ENCODE data around the gene HIPK4.
"Not testable (repeated sequence)": the region's sequence is repeated elsewhere in the genome, so short reads cannot be mapped to it uniquely, and the experiment has no call there.

Gene HIPK4

DNA sequence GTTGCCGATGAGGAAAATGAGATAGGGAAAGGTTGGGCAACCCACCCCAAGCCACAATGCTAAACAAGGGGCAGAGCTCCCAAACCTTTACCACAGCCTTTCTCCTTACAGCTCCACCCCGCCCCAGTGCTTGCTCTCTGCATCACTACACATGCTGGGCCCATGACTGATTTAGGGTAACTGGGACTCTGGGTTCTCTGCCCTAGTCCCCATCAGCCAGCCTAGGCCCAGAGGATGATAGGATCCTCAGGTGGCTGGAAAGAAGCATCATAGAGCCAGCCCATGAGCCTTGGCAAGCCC lies 53.4 kb downstream of the HIPK4 start:
- FAIRE-seq (no peak), DNase-seq (ENCODE audit: insufficient read length, low spot score) (no peak)
- TF ChIP-seq POLR2AphosphoS5 (IDR thresholded peaks at IDR 0.05; ENCODE audit: low read depth, low read length) (no peak), TAF1 (IDR thresholded peaks at IDR 0.05; ENCODE audit: low read depth, low read length) (no peak), PAX5 (IDR thresholded peaks at IDR 0.05; ENCODE audit: insufficient read depth, low read length, severe bottlenecking) (no peak), POU2F2 (IDR thresholded peaks at IDR 0.05; ENCODE audit: low read depth, low read length) (no peak), POLR2A (IDR thresholded peaks at IDR 0.05; ENCODE audit: low read depth, low read length) (no peak), SPI1 (IDR thresholded peaks at IDR 0.05; ENCODE audit: low read depth, low read length) (no peak)

- no peak for FAIRE-seq
- no peak for TF ChIP-seq SPI1 (IDR thresholded peaks at IDR 0.05; ENCODE audit: low read depth, low read length)
- no peak for DNase-seq (ENCODE audit: insufficient read length, low spot score)
These were observed 54.0 kb downstream of the HIPK4 start for GRCh38 chr19:40335855-40336600.

DNA sequence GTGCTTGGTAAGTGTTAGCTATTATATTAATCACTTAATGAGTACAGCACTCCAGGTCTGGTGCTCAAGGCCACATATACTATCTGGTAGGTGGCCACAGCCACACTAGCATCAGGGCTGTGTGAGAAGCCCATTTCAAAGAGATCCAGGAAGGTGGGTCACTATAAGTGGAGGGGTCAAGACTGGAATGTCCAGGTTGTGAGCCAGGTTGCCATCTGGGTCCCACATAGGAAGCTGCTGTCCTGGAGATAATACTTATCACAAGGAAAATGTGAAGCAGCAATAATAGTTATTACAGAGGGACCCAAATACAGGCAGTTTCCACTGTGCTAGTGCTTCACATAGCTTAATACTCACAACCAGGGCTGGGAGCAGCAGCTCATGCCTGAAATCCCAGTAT lies 54.9 kb downstream of the HIPK4 start:
- DNase-seq (ENCODE audit: insufficient read length, low spot score), result no peak
- FAIRE-seq, result no peak
- no peak for TF ChIP-seq POU2F2 (IDR thresholded peaks at IDR 0.05; ENCODE audit: low read depth, low read length)
- TF ChIP-seq POLR2A (IDR thresholded peaks at IDR 0.05; ENCODE audit: low read depth, low read length), result no peak
- TF ChIP-seq POLR2AphosphoS5 (IDR thresholded peaks at IDR 0.05; ENCODE audit: low read depth, low read length), result no peak
- no peak for TF ChIP-seq PAX5 (IDR thresholded peaks at IDR 0.05; ENCODE audit: insufficient read depth, low read length, severe bottlenecking)
- no peak for TF ChIP-seq TAF1 (IDR thresholded peaks at IDR 0.05; ENCODE audit: low read depth, low read length)

DNA sequence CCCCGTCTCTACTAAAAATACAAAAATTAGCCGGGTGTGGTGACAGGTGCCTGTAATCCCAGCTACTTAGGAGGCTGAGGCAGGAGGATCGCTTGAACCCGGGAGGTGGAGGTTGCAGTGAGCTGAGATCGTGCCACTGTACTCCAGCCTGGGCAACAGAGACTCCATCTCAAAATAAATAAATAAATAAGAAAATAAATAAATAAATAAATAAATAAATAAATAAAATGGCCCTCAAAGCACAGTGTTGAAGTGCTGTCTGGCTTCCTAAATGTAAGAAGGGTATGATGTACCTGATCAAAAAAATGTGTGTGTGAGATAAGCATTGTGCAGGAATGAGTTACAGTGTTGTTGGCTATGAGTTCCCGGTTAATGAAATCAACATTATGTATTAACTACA lies 56.9 kb downstream of the HIPK4 start:
- DNase-seq (ENCODE audit: insufficient read length, low spot score); FAIRE-seq: not testable (repeated sequence)

DNA sequence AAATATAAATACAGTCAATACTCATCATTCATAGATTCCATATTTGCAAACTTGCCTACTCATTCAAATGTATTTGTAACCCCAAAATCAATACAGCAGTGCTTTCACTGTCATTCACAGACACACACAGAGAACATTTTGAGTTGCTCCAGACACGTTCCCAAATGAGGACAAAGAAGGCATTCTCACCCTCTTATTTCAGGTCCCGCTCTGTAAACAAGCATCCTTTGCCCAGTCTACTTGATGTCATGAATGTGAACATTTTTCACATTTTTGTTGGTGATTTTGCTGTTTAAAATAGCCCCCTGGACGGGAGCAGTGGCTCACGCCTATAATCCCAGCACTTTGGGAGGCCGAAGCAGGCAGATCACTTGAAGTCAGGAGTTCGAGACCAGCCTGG lies 57.3 kb downstream of the HIPK4 start:
- TF ChIP-seq POU2F2 (IDR thresholded peaks at IDR 0.05; ENCODE audit: low read depth, low read length) (no peak), POLR2A (IDR thresholded peaks at IDR 0.05; ENCODE audit: low read depth, low read length) (no peak), SPI1 (IDR thresholded peaks at IDR 0.05; ENCODE audit: low read depth, low read length) (no peak), POLR2AphosphoS5 (IDR thresholded peaks at IDR 0.05; ENCODE audit: low read depth, low read length) (no peak), PAX5 (IDR thresholded peaks at IDR 0.05; ENCODE audit: insufficient read depth, low read length, severe bottlenecking) (no peak), TAF1 (IDR thresholded peaks at IDR 0.05; ENCODE audit: low read depth, low read length) (no peak)
- FAIRE-seq (no peak), DNase-seq (ENCODE audit: insufficient read length, low spot score) (no peak)

DNA sequence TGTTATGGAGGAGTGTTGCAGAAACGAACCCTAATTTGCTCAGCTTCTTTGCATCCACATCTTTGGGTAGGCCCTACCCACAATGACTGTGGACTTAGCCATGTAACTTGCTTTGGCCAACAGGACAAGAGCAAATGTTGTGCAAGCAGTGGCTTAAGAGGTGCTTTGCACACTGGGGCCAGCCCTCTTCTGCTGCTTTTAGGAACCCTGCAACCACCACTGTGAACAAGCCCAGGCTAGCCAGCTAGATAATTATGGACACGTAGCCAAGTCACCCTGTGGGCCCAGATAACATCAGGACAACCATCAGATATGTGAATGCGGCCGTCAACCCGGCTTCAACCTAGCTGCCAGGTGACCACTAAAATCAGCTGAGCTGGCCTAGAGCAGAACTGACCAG lies 58.9 kb downstream of the HIPK4 start:
- FAIRE-seq, result no peak
- no peak for DNase-seq (ENCODE audit: insufficient read length, low spot score)
- no peak for TF ChIP-seq SPI1 (IDR thresholded peaks at IDR 0.05; ENCODE audit: low read depth, low read length)
- TF ChIP-seq POLR2A (IDR thresholded peaks at IDR 0.05; ENCODE audit: low read depth, low read length), result no peak
- no peak for TF ChIP-seq PAX5 (IDR thresholded peaks at IDR 0.05; ENCODE audit: insufficient read depth, low read length, severe bottlenecking)
- no peak for TF ChIP-seq POU2F2 (IDR thresholded peaks at IDR 0.05; ENCODE audit: low read depth, low read length)
- TF ChIP-seq TAF1 (IDR thresholded peaks at IDR 0.05; ENCODE audit: low read depth, low read length), result no peak
- TF ChIP-seq POLR2AphosphoS5 (IDR thresholded peaks at IDR 0.05; ENCODE audit: low read depth, low read length), result no peak

Measured in GM12891 (cell line).